ENCODE results near the gene H1-8. TPM values are rescaled to one million over a fixed set of nuclear protein-coding genes. Genes with fewer than 3 reads are reported as not detected.

Gene H1-8
- total and polyA plus RNA-seq, 11 donors, result not detected

- H3K27me3 ChIP-seq, result no peaks in the 10 kb centered on the region
- peaks cover 11 to 88% (median 66%) of the 10 kb centered on the region in 12 donors for H3K4me1 ChIP-seq
Measured at GRCh38 chr3:129563850-129564535, 21.0 kb downstream of the H1-8 start.

GRCh38 chr3:129564981-129565644, 22.1 kb downstream of the H1-8 start:
- no peak for ATAC-seq
- Histone ChIP-seq H3K27ac (peak overlapping the region in 10 of 12 donors; percentile 1 to 73 (median 42)), H3K4me1 (peaks cover 11 to 76% (median 59%) of the 10 kb centered on the region in 12 donors), H3K4me3 (no peak overlapping the region), H3K36me3 (peaks cover 0 to 99% (median 77%) of the 10 kb centered on the region in 9 donors), H3K9me3 (no peaks in the 10 kb centered on the region), H3K27me3 (no peaks in the 10 kb centered on the region)
- DNase-seq, result no peak
- intact Hi-C loops (cut with DNase I), result loop anchor here in 8 of 10 donors (1.0 to 5.0 kb wide), 6 partner anchors 25 to 73 kb away; partner anchors contain the start of gene PLXND1 (in 1 of the 8)
- 67 to 92% (median 89%) methylated on average over 2 to 21 of the region's 21 CpGs for WGBS, 4 donors
- TF ChIP-seq POLR2A (IDR thresholded peaks at IDR 0.05), result no peak
- no peak for TF ChIP-seq CTCF (IDR thresholded peaks at IDR 0.05)

More at GRCh38 chr3:129563850-129564535, 21.0 kb downstream of the H1-8 start:
- Histone ChIP-seq H3K36me3 (peaks cover 0 to 99% (median 76%) of the 10 kb centered on the region in 9 donors), H3K4me3 (no peak overlapping the region), H3K9me3 (no peaks in the 10 kb centered on the region), H3K27ac (peak overlapping the region in 11 of 12 donors; percentile 22 to 73 (median 45))
- intact Hi-C loops (cut with DNase I), result loop anchor here in 8 of 10 donors (1.0 to 5.0 kb wide), 6 partner anchors 26 to 72 kb away; partner anchors contain the start of gene PLXND1 (in 1 of the 8)
- TF ChIP-seq CTCF (IDR thresholded peaks at IDR 0.05), result no peak
- TF ChIP-seq POLR2A (IDR thresholded peaks at IDR 0.05), result no peak
- DNase-seq (peak in 1 of 5 donors; percentile 59), ATAC-seq (peak in 2 of 4 donors; percentile 6 to 25)
- WGBS, 4 donors, result 50 to 71% (median 64%) methylated on average over 4 to 8 of the region's 8 CpGs

GRCh38 chr3:129565902-129566301, 22.9 kb downstream of the H1-8 start:
- ATAC-seq (no peak), DNase-seq (no peak)
- H3K9me3 ChIP-seq, result no peaks in the 10 kb centered on the region
- H3K4me3 ChIP-seq, result no peak overlapping the region
- H3K36me3 ChIP-seq, result peaks cover 0 to 99% (median 82%) of the 10 kb centered on the region in 9 donors
- no peaks in the 10 kb centered on the region for H3K27me3 ChIP-seq
- no peak overlapping the region for H3K27ac ChIP-seq
- TF ChIP-seq CTCF (IDR thresholded peaks at IDR 0.05), result no peak
- TF ChIP-seq POLR2A (IDR thresholded peaks at IDR 0.05), result no peak
- intact Hi-C loops (cut with DNase I), result no loop called here
- peaks cover 11 to 68% (median 51%) of the 10 kb centered on the region in 12 donors for H3K4me1 ChIP-seq
- WGBS, 4 donors, result 88 to 98% (median 92%) methylated on average over 6 to 7 of the region's 7 CpGs

- Histone ChIP-seq H3K36me3 (peaks cover 0 to 100% (median 90%) of the 10 kb centered on the region in 9 donors), H3K27me3 (no peaks in the 10 kb centered on the region), H3K4me1 (peaks cover 0 to 55% (median 39%) of the 10 kb centered on the region in 12 donors), H3K9me3 (no peaks in the 10 kb centered on the region), H3K27ac (peak overlapping the region in 6 of 12 donors; percentile 6 to 39 (median 28)), H3K4me3 (no peak overlapping the region)
- ATAC-seq (peak in 3 of 4 donors; percentile 14 to 25 (median 19)), DNase-seq (peak in 1 of 5 donors; percentile 63)
- no peak for TF ChIP-seq POLR2A (IDR thresholded peaks at IDR 0.05)
- TF ChIP-seq CTCF (IDR thresholded peaks at IDR 0.05), result no peak
- intact Hi-C loops (cut with DNase I), result no loop called here
- 68 to 82% (median 78%) methylated on average over 12 to 18 of the region's 18 CpGs for WGBS, 4 donors
Measured at GRCh38 chr3:129567176-129567705, 24.3 kb downstream of the H1-8 start.

Measured in heart left ventricle (tissue), 16 donors.